Measurements from ENCODE around the gene RAP1GAP. TPM values are rescaled to one million over a fixed set of nuclear protein-coding genes. Genes with fewer than 3 reads are reported as not detected.

The RAP1GAP gene
- total RNA-seq, 1 donor from 2014 or later, result 0.42 TPM

- H3K4me3 Mint-ChIP-seq, result no peak overlapping the region
- no peaks in the 10 kb centered on the region for H3K9me3 Mint-ChIP-seq
- H3K27me3 Mint-ChIP-seq, result peaks cover 4% of the 10 kb centered on the region
- H3K27ac Mint-ChIP-seq, result no peak overlapping the region
- intact Hi-C loops (cut with micrococcal nuclease), result no loop called here
- no peak for DNase-seq
- H3K4me1 Mint-ChIP-seq, result no peaks in the 10 kb centered on the region
- H3K36me3 Mint-ChIP-seq (ENCODE audit: low read depth), result no peaks in the 10 kb centered on the region
These were observed 92.9 kb downstream of the RAP1GAP start for GRCh38 chr1:21576031-21576797.

DNA sequence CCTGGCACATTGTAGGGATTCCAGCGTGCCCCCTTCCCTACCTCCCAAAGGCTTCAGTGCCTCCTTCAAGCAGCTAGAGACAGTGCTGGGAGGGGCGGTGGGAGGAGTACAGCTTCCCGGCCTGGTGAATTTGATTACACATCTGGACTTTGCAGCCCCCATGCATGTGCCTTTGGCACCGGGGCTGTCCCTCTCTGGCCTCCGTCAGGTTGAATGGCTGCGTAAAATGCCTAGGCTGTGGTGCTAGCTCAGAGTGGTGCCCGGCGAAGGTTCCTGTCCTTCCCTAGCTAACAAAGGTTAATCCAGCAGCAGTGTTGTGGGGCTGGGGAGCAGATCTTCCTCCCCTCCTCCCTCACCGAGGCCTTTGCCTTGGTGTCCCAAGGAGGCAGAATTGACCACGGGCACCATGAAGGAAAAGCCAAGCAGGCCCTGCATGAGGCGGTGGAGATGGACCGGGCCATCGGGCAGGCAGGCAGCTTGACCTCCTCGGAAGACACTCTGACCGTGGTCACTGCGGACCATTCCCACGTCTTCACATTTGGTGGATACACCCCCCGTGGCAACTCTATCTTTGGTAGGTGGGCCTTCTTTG is 93.7 kb downstream of the RAP1GAP start:
- no peaks in the 10 kb centered on the region for H3K4me1 Mint-ChIP-seq
- H3K9me3 Mint-ChIP-seq, result no peaks in the 10 kb centered on the region
- H3K36me3 Mint-ChIP-seq (ENCODE audit: low read depth), result no peaks in the 10 kb centered on the region
- DNase-seq, result no peak
- H3K27ac Mint-ChIP-seq, result no peak overlapping the region
- H3K4me3 Mint-ChIP-seq, result no peak overlapping the region
- intact Hi-C loops (cut with micrococcal nuclease), result no loop called here
- peaks cover 4% of the 10 kb centered on the region for H3K27me3 Mint-ChIP-seq

- Mint-ChIP-seq H3K36me3 (ENCODE audit: low read depth) (no peaks in the 10 kb centered on the region), H3K27ac (no peak overlapping the region), H3K4me3 (no peak overlapping the region), H3K9me3 (no peaks in the 10 kb centered on the region), H3K4me1 (no peaks in the 10 kb centered on the region), H3K27me3 (peaks cover 4% of the 10 kb centered on the region)
- intact Hi-C loops (cut with micrococcal nuclease), result no loop called here
- DNase-seq, result no peak
These were observed 94.5 kb downstream of the RAP1GAP start for GRCh38 chr1:21574466-21575151.

DNA sequence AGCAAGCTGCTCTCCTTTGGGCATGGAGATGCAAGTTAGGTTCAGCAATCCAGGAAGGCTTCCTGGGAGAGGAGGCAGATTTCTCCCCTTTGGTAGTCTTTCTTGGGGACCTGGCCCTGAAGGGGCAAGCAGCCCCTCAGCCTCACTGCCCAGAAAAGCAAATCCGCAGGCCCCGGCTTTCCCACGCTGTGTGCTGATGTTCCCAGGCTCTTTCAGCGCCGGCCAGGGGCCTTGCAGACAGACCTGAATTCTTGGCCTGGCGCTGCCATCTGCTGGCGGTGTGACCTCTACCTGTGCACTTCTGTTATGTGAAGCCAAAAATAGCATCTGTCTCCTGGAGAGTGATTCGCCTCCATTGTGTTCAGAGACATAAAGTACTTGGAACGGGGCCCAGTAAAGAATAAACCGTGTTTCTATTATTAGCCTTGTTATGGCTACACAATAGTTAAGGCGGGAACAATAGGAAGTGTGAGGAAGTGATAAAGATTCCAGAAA is 95.1 kb downstream of the RAP1GAP start:
- Mint-ChIP-seq H3K27ac (no peak overlapping the region), H3K36me3 (ENCODE audit: low read depth) (no peaks in the 10 kb centered on the region), H3K4me1 (no peaks in the 10 kb centered on the region), H3K4me3 (no peak overlapping the region), H3K27me3 (peaks cover 4% of the 10 kb centered on the region), H3K9me3 (no peaks in the 10 kb centered on the region)
- intact Hi-C loops (cut with micrococcal nuclease), result no loop called here
- DNase-seq, result peak; percentile 69

DNA sequence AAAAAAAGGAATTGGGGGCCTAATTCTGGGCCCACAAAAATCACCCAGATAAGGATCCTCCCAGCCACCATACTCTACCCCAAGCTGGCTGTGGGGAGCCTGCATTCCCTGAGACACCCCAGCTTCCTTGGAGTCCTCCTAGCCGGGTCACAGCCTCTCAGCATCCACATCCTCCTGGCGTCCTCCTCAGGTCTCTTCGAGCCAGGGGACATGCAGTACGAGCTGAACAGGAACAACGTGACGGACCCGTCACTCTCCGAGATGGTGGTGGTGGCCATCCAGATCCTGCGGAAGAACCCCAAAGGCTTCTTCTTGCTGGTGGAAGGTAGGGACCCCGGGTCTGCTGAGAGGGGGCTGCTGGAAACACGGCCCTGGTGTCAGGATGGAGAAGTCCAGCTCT is 95.7 kb downstream of the RAP1GAP start:
- Mint-ChIP-seq H3K4me3 (no peak overlapping the region), H3K9me3 (no peaks in the 10 kb centered on the region)

DNA sequence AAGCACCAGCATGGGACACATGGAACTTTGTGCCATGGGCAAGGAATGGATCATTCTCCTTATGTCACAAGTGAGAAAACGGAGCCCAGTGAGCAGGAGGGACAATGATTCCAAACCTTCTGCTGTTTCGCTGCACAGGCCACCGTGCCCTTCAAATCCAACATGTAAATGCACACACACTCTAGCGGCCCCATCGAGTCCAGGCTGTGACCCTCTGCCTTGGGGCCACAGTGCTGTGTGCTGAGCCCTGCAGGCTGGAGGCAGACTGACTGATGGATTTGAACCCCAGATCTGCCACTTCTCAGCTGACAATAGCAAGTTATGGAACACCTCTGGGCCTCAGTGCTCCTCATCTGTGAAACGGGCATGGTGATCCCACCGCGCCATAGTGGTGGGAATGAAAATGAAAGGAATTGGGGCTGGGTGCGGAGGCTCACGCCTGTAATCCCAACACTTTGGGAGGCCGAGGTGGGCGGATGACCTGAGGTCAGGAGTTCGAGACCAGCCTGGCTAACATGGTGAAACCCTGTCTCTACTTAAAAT is 96.4 kb downstream of the RAP1GAP start:
- intact Hi-C loops (cut with micrococcal nuclease), result no loop called here
- no peak overlapping the region for H3K27ac Mint-ChIP-seq
- H3K36me3 Mint-ChIP-seq (ENCODE audit: low read depth), result no peaks in the 10 kb centered on the region
- no peak for DNase-seq
- peaks cover 4% of the 10 kb centered on the region for H3K27me3 Mint-ChIP-seq
- no peaks in the 10 kb centered on the region for H3K4me1 Mint-ChIP-seq
- H3K9me3 Mint-ChIP-seq, result no peaks in the 10 kb centered on the region
- H3K4me3 Mint-ChIP-seq, result no peak overlapping the region

More for the DNA sequence above, 95.7 kb downstream of the RAP1GAP start:
- Mint-ChIP-seq H3K4me1 (no peaks in the 10 kb centered on the region), H3K27me3 (peaks cover 4% of the 10 kb centered on the region), H3K36me3 (ENCODE audit: low read depth) (no peaks in the 10 kb centered on the region), H3K27ac (no peak overlapping the region)
- DNase-seq, result no peak
- intact Hi-C loops (cut with micrococcal nuclease), result no loop called here

DNA sequence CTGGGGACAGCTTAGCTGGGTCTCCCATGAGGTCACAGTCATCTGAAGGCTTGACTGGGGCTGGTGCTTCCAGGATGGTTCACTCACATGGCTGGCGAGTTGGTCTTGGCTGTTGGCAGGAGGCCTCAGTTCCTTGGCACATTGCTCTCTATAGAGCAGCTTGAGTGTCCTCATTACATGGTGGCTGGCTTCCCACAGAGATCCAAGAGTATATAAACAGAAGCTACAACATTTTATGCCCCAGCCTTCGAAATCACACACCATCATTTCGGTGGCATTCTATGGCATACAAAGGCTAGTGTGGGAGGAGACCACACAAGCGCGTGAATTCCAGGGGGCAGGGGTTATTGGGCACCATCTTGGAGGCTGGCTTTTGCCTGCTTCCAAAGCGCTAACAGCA is 96.9 kb downstream of the RAP1GAP start:
- Mint-ChIP-seq H3K9me3 (no peaks in the 10 kb centered on the region), H3K4me3 (no peak overlapping the region), H3K27me3 (peaks cover 4% of the 10 kb centered on the region), H3K27ac (no peak overlapping the region), H3K4me1 (no peaks in the 10 kb centered on the region), H3K36me3 (ENCODE audit: low read depth) (no peaks in the 10 kb centered on the region)
- intact Hi-C loops (cut with micrococcal nuclease), result no loop called here
- DNase-seq, result no peak

DNA sequence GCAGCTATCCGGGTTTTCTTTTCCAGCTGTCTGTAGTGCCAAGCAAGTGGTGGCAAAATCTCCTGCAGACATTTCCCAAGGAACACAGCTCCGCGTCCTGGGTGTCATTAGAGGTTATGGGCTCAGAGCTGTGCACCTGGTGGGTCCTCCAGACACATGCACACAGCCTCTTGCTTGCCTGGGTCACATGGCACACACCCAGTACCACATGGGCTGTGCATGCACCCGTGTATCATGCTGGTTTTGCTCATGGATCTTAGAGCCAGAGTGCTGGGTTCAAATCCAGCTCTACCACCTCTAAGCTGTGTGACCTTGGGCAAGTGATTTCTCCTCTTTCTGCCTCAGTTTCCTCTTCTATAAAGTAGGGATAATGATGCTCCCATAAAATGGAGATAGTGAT is 98.3 kb downstream of the RAP1GAP start:
- Mint-ChIP-seq H3K36me3 (ENCODE audit: low read depth) (no peaks in the 10 kb centered on the region), H3K4me1 (no peaks in the 10 kb centered on the region), H3K27me3 (peaks cover 4% of the 10 kb centered on the region), H3K9me3 (no peaks in the 10 kb centered on the region), H3K27ac (no peak overlapping the region), H3K4me3 (no peak overlapping the region)
- no peak for DNase-seq
- intact Hi-C loops (cut with micrococcal nuclease), result no loop called here

DNA sequence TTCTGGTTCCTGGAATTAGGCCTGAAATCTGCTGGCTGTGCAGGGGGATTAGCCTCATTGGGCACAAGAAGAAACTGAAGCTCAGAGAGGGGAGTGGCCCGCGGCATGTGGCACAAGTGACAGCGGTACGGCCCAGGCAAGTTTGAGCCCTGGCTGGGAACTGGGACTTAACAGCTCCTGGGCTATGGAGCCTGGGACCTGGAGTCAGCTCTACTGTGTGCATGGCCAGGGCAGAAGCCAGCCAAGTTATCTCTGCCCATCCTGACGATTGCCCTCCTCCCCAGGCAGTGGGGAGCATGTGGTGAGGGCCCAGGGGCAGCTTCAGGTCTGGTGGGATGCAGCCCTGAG is 98.7 kb downstream of the RAP1GAP start:
- DNase-seq, result no peak
- Mint-ChIP-seq H3K9me3 (no peaks in the 10 kb centered on the region), H3K36me3 (ENCODE audit: low read depth) (no peaks in the 10 kb centered on the region), H3K27ac (no peak overlapping the region), H3K4me1 (no peaks in the 10 kb centered on the region), H3K4me3 (no peak overlapping the region), H3K27me3 (peaks cover 4% of the 10 kb centered on the region)
- intact Hi-C loops (cut with micrococcal nuclease), result no loop called here

- Mint-ChIP-seq H3K4me1 (no peaks in the 10 kb centered on the region), H3K27ac (no peak overlapping the region), H3K27me3 (peaks cover 4% of the 10 kb centered on the region), H3K36me3 (ENCODE audit: low read depth) (no peaks in the 10 kb centered on the region), H3K4me3 (no peak overlapping the region), H3K9me3 (no peaks in the 10 kb centered on the region)
- no peak for DNase-seq
- intact Hi-C loops (cut with micrococcal nuclease), result no loop called here
These were observed 99.2 kb downstream of the RAP1GAP start for GRCh38 chr1:21569820-21570527.

DNA sequence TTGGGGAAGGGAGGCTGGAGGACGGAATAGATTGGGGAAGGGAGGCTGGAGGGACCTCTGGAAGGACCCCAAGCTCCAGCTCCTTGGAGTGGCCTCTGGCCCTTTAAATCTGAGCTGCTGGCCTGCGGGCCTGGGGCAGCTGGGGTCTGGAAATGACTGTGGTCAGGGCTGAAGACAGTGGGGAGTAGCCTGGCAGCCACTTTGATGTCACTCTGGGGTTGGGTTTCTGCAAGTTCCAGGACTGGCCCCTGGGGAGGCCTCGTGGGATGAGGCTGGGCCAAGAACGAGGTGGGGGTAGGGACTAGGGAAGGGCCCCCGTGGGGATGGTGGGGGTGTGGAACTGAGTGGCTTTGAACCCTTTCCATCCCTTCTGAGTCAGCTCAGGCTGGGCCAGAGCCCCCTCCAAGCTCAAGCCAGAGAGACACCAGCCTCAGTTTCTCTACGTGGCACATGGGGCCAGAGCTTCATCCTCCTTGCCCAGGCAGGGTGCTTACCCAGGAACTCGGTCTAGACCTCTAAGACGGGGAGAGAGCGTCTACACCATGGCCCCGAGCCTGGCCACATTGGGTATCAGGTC is 100.3 kb downstream of the RAP1GAP start:
- Mint-ChIP-seq H3K27ac (no peak overlapping the region), H3K9me3 (no peaks in the 10 kb centered on the region), H3K4me1 (no peaks in the 10 kb centered on the region), H3K27me3 (peaks cover 2% of the 10 kb centered on the region), H3K4me3 (no peak overlapping the region), H3K36me3 (ENCODE audit: low read depth) (no peaks in the 10 kb centered on the region)
- DNase-seq, result no peak
- intact Hi-C loops (cut with micrococcal nuclease), result no loop called here

DNA sequence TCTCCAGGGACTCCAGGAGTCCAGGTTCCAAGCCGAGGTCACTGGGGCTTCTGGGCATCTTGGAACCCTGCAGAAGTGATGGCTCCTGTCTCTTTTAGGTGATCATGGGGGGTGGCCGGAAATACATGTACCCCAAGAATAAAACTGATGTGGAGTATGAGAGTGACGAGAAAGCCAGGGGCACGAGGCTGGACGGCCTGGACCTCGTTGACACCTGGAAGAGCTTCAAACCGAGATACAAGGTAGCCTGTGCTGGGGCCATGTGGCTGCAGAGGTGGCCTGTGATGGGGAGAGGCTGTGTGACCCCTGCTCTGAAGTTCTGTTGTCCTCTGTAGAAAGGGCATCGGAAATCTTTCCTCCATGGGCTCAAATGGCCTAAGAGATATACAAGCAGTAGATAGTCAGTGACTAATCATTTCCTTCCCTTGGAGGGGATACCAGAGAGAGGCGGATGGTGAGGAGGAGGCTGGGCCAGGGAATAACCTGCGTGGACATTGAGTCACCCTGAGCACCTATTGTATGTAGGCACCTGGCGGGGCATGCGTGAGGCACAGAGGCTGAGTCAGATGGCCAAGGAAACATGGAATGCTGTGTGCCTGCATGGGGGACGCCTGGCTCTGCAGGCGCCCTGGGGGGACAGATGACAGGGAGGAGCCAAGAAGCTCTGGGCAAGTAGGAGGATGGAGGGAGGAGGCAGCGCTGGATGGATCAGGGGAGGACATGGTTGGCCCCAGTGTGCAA is 101.0 kb downstream of the RAP1GAP start:
- Mint-ChIP-seq H3K9me3 (no peaks in the 10 kb centered on the region), H3K27me3 (peaks cover 2% of the 10 kb centered on the region), H3K4me1 (no peaks in the 10 kb centered on the region), H3K36me3 (ENCODE audit: low read depth) (no peaks in the 10 kb centered on the region), H3K27ac (no peak overlapping the region), H3K4me3 (no peak overlapping the region)
- intact Hi-C loops (cut with micrococcal nuclease), result no loop called here
- no peak for DNase-seq
